Measurements from ENCODE around the gene TMEM119.
A peak's percentile ranks its signal among the peaks of the same experiment; 100 is the strongest.
"Not testable (repeated sequence)": the region's sequence is repeated elsewhere in the genome, so short reads cannot be mapped to it uniquely, and the experiment has no call there.

Gene TMEM119

DNA sequence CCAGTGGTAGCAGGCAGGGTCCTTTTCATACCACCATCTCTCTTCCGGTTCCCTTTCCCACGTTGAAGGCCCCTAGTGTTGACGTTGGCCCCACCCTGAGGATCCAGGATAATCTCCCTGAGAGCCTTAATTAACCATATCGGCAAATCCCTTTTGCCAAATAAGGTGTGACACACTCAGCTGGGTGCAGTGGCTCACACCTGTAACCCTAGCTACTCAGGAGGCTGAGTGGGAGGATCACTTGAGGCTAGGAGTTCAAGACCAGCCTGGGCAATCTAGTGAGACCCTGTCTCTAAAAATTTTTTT is 2.8 kb upstream of the TMEM119 start:
- Mint-ChIP-seq H3K4me1 (peaks cover 6% of the 10 kb centered on the region), H3K4me3 (no peak overlapping the region)

DNA sequence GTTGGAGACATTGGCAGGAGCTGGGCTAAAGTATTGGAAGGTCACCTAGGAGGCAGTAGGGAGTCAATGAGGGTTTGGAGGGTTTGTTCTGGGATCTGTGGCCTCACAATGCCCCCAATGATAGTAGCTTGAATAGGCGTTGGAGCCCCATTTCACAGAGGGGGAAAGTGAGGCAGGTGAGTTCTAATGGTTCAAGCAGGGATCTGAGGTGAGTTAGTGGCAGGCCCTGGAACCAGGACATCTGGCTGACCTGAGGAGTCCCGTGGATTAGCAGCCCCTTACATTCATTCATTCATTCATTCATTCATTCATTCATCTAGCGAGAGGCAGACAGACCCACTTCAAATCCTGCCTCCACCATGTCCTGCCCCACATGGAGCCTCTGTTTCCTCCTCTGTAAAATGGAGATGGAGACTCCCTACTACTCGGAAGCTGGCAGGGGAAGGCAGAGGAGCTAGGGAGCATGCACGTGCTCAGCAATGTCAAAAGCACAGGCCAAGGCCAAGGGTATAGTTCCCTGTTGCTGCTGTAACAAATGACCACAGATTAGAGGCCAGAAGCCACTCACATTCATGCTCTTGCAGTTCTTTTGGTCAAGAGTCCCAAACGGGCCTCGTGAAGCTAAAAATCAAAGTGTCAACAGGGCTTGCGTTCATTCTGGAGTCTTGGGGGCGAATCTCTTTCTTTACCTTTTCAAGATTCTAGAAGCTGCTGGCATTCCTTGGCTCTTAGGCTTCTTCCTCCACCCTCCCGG is 2.2 kb upstream of the TMEM119 start:
- Mint-ChIP-seq H3K27ac (no peak overlapping the region), H3K4me1 (peaks cover 1% of the 10 kb centered on the region), H3K36me3 (peaks cover 6% of the 10 kb centered on the region), H3K9me3 (no peaks in the 10 kb centered on the region), H3K4me3 (no peak overlapping the region)
- DNase-seq (ENCODE audit: low spot score in 2 of 2) (no peak), ATAC-seq (no peak)

More for the DNA sequence above, 2.8 kb upstream of the TMEM119 start:
- peaks cover 11% of the 10 kb centered on the region for H3K36me3 Mint-ChIP-seq
- H3K9me3 Mint-ChIP-seq = no peaks in the 10 kb centered on the region
- ATAC-seq = no peak
- DNase-seq (ENCODE audit: low spot score in 2 of 2) = no peak
- no peak overlapping the region for H3K27ac Mint-ChIP-seq

DNA sequence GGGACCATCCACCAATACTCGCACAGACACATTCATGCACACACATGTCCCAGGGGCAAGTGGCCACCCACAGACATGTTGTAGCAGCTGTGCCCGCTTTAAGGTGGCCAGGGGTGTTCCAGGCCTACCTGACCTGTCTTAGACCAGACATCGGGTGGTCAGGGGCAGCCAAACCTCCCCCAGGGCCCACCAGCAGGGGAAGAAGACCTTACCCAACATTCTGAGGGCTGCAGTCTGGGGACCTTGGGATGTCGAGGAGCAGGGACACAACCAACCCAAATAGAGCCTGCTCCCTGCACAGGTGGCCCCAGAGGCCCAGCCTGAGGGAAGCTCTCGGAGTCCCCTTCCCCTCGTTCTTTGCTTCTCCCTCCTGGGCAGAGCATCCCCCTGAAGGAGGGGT is 1.7 kb upstream of the TMEM119 start:
- no peak overlapping the region for H3K4me3 Mint-ChIP-seq
- no peak overlapping the region for H3K27ac Mint-ChIP-seq
- H3K4me1 Mint-ChIP-seq = no peaks in the 10 kb centered on the region
- ATAC-seq = no peak
- H3K36me3 Mint-ChIP-seq = no peaks in the 10 kb centered on the region
- no peaks in the 10 kb centered on the region for H3K9me3 Mint-ChIP-seq
- DNase-seq (ENCODE audit: low spot score in 2 of 2) = no peak

DNA sequence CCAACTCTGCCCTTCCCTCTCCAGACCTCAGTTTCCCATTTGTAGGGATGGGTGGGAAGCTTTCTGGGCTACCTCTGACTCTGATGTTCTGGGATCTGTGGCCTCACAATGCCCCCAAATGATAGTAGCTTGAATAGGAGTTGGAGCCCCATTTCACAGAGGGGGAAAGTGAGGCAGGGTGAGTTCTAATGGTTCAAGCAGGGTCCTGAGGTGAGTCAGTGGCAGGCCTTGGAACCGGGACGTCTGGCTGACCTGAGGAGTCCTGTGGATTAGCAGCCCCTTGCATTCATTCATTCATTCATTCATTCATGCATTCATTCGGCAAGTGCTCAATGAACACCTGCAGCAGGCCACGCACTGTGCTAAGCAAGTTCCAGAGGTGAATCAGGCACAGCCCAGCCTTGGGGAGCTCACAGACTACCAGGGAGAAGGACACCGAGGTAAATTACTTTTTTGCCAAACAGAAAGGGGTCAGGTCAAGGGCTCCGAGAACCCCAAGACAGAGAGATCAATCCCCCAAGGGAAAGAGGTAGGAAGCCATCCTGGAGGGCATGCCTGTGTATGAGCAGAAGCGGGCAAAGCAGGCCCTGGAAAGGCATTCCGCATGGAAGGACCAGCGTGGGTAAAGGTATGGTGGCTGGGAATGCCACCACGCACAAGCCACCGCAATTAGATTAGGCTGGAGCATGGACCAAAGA is 818 bp upstream of the TMEM119 start:
- no peaks in the 10 kb centered on the region for H3K9me3 Mint-ChIP-seq
- peak overlapping the region; percentile 76 for H3K27ac Mint-ChIP-seq
- H3K36me3 Mint-ChIP-seq = no peaks in the 10 kb centered on the region
- no peak overlapping the region for H3K4me3 Mint-ChIP-seq
- no peaks in the 10 kb centered on the region for H3K4me1 Mint-ChIP-seq
- no peak for ATAC-seq
- no peak for DNase-seq (ENCODE audit: low spot score in 2 of 2)

DNA sequence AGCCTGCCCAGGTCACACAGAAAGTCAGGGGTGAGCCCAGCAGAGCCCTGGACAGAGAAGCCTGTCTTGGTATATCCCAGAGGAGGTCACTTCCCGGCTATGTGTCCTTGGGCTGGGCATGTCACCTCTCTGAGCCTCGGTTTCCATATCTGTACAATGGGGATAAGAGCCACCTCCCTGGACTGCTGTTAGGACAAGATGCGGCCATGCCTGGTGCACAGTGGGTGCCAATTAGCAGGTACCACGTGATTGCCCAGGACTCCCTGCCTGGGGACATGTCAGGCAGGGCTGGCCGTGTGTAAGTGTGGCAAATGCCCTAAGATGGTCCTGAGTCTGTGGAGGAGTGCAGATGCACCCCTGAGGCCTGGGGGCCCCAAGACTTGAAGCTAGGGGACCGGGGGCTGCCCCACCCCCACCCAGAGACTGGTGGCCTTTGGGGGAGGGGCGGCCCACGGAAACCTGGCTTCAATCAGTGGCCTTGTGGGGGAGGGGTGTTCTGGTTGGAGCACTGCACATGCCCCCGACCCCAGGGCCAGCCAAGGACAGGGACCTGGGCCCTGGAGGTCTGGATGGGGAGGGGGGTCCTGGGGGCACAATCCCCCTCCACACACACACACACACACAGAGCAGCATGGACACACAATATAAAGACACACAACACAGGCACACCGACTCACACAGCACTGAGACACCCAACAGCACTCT is 878 bp downstream of the TMEM119 start:
- no peak overlapping the region for H3K4me3 Mint-ChIP-seq
- H3K27ac Mint-ChIP-seq = no peak overlapping the region
- DNase-seq (ENCODE audit: low spot score in 2 of 2) (no peak), ATAC-seq (no peak)
- no peaks in the 10 kb centered on the region for H3K36me3 Mint-ChIP-seq
- H3K9me3 Mint-ChIP-seq = no peaks in the 10 kb centered on the region
- H3K4me1 Mint-ChIP-seq = no peaks in the 10 kb centered on the region

DNA sequence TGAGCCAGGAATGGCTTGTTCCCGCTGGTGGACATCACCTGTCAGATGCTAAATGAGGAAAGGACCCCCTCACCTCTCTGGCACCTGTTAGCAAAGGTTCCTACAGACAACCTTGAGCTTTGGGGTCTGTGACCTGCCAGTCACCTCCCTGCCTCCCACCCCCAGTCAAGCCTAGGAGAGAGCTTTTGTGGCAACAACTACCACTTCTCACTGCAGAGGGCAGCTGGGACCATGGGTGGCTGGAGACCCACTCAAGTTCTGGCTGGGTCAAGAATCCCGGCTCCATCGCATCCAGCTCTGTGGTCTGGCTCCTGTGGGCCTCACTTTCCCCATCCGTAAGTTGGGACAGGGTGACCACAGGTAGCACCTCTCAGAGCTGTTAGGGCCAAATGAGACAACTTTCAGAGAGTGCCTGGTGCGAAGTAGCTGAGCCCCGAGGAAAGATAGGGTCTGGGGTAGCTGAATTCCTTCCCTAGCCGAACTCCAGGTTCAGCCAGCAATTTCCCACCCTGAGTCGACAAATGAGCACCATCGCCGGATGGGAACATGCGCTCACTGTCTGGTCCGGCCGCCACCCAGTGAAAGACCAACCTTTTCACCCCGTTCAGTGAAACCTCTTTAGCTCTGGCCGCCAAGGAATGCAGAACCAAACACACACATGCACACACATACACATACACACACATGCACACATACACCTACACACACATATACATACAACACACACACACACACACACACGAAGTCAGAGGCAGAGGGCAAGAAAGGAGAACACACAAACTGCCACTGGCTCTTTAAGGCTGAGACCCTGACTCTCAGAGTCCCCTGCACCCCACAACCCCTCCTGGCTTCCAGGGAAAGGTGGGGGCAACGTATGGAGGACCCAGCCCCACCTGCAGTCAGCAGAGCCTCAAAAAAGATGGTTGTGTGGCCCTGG is 1.9 kb downstream of the TMEM119 start:
- ATAC-seq (no peak), DNase-seq (ENCODE audit: low spot score in 2 of 2) (no peak)
- H3K36me3 Mint-ChIP-seq = no peaks in the 10 kb centered on the region
- H3K9me3 Mint-ChIP-seq = no peaks in the 10 kb centered on the region
- no peak overlapping the region for H3K4me3 Mint-ChIP-seq
- no peaks in the 10 kb centered on the region for H3K4me1 Mint-ChIP-seq
- H3K27ac Mint-ChIP-seq = no peak overlapping the region

DNA sequence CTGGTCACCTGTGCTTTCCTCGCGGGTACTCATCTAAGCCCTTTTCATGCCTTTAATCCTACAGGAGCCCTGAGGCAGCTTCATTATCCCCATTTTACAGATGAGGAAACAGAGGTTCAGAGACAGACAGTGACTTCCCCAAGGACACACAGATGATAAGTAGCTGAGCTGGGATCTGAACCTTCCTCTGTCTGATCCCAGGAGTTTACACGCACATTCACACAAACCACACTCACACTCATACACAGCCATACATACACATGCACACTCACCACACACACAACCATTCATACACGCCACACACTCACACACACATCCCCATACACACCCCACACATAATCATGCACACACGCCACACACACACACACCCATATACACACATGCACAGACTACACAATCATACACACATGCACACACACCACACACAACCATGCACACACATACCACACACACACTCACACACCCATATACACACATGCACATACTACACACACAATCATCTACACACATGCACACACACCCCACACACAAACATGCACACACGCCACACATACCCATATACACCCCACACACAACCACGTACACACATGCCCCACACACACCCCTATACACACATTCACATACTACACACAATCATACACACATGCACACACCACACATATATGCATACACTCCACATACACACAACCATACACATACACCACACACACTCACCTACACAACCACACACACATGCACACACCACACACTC is 2.7 kb downstream of the TMEM119 start:
- Mint-ChIP-seq H3K9me3 (no peaks in the 10 kb centered on the region), H3K4me3 (no peak overlapping the region), H3K27ac (no peak overlapping the region), H3K4me1 (no peaks in the 10 kb centered on the region), H3K36me3 (no peaks in the 10 kb centered on the region)
- DNase-seq (ENCODE audit: low spot score in 2 of 2) (no peak), ATAC-seq (no peak)

DNA sequence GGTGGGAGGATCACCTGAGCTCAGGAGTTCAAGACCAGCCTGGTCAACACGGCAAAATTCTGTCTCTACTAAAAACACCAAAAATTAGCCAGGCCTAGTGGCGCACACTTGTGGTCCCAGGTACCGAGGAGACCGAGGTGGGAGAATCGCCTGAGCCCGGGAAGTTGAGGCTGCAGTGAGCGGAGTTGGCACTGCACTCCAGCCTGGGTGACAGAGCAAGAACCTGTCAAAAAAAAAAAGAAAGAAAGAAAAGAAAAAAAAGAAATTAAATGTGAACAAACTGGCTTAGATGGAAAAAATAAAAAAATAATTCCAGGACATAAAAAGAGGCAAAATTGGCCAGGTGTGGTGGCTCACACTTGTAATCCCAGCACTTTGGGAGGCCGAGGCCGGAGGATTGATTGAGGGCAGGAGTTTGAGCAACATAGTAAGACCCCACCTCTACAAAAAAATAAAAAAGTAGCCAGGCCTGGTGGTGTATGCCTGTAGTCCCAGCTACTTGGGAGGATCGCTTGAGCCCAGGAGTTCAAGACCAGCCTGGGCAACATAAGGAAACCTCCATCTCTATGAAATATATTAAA is 3.5 kb downstream of the TMEM119 start:
- no peak overlapping the region for H3K27ac Mint-ChIP-seq
- DNase-seq (ENCODE audit: low spot score in 2 of 2) = no peak
- no peaks in the 10 kb centered on the region for H3K4me1 Mint-ChIP-seq
- no peak overlapping the region for H3K4me3 Mint-ChIP-seq
- H3K36me3 Mint-ChIP-seq = no peaks in the 10 kb centered on the region
- ATAC-seq = no peak
- H3K9me3 Mint-ChIP-seq = no peaks in the 10 kb centered on the region

DNA sequence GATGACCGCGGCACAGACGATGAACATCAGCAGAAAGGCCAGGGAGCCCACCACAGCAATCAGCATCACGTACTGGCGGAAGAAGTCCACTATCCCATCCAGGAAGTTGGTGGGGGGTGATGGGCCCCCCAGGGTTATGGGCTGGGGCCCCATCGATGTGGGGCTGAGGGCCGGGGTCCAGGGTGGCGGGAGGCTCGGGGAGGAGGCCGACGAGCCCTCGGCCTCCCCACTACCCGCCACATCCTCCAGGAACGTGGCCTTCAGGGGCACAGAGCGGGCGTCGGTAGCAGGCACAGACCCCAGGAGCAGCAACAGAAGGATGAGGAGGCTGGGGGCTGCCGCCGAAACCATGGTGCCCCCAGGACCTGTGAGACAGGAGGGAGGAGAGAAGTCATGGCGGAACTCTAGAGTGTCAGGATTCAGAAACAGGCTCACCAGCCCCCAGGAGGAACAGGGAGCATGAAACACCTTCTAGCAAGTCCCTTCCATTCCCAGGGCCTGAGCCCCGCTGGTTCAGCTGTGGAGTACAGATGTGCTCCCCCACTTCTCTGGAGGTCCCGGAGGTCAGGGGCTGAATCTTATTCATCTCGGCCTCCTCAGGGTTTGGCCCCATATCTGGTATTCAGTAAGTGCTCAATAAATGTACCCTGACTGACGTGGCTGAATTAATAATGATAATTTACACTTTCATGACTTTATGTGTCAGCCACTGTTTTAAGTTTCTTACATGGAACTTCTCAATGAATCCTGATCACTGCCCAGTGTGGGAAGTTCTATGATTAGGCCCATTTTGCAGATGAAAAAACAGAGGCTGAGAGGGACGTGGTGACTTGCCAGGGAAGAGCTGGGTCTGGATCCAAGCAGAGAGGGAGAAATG is 5.6 kb downstream of the TMEM119 start:
- no peaks in the 10 kb centered on the region for H3K9me3 Mint-ChIP-seq
- H3K4me3 Mint-ChIP-seq = no peak overlapping the region
- ATAC-seq (no peak), DNase-seq (ENCODE audit: low spot score in 2 of 2) (no peak)
- H3K27ac Mint-ChIP-seq = no peak overlapping the region
- H3K4me1 Mint-ChIP-seq = no peaks in the 10 kb centered on the region
- no peaks in the 10 kb centered on the region for H3K36me3 Mint-ChIP-seq

DNA sequence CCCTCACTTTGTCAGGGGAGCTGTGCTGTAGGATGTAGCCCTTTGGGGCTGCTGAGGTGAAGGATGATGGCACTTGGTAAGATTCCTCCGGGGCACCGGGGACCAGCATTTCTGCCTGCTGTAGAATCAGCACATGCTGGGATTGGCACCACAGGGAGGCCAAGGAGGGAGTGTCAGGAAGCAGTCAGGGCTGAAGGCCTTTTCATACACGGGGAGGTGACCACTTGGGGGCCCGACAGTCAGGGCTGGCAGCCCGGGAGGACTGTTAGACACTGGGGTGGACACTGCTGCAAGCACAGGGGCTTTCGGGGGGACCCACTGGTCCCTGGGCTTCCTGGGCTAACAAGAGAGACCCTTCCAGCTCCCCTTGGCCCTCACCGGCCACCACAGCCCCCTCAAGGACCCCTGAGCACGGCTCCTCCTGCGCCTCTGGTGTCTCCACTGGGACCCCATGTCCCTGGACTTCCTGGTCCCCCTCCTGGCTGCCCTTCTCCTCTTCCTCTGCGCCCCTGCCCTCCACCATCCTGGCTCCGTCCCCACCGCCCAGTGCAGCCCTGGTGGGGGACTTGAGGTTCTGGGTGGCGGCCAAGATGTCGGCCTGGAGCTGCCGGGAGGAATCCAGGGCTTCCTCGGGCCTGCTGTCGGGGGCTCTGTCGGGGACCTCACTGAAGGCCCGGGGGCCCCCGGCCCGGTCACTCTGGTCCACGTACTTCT is 6.5 kb downstream of the TMEM119 start:
- Mint-ChIP-seq H3K36me3 (no peaks in the 10 kb centered on the region), H3K27ac (peak overlapping the region; percentile 64), H3K9me3 (no peaks in the 10 kb centered on the region), H3K4me1 (no peaks in the 10 kb centered on the region), H3K4me3 (no peak overlapping the region)
- no peak for DNase-seq (ENCODE audit: low spot score in 2 of 2)
- no peak for ATAC-seq

DNA sequence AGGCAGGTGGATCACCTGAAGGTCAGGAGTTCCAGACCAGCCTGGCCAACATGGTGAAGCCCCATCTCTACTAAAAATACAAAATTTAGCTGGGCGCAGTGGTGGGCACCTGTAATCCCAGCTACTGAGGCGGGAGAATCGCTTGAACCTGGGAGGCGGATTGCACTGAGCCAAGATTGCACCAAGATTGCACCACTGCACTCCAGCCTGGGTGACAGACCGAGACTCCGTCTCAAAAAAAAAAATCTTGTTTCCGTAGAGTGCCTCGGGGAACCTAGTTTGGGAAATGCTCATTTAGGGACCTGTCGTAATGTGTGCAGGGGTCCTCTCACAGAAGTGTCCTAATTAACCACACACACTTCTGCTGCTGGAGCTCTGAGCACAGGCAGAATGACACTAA is 7.4 kb downstream of the TMEM119 start:
- not testable (repeated sequence) for H3K9me3 Mint-ChIP-seq; ATAC-seq; DNase-seq (ENCODE audit: low spot score in 2 of 2); H3K4me1 Mint-ChIP-seq; H3K4me3 Mint-ChIP-seq; H3K36me3 Mint-ChIP-seq
- H3K27ac Mint-ChIP-seq = peak overlapping the region; percentile 64

DNA sequence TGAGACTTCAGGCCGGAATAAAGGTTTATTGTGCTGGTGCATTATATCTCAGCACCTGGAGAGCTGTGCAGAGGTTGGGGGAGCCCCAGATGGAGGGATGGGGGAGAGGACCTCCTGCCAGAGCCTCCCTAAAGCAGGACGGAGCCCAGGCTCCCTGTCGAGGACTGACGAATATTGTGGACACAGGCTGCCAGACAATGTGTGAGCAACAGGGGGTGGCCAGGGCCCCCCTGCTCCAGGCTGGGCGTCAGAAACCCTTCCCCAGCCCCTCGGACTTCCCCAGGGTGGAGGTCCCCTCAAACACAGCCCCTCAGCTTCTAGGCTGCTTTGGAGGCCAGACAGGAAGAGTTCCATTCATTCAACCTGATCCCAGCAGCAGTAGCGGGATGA is 8.0 kb downstream of the TMEM119 start:
- DNase-seq (ENCODE audit: low spot score in 2 of 2) = no peak
- Mint-ChIP-seq H3K36me3 (no peaks in the 10 kb centered on the region), H3K4me1 (no peaks in the 10 kb centered on the region), H3K9me3 (no peaks in the 10 kb centered on the region), H3K27ac (no peak overlapping the region), H3K4me3 (no peak overlapping the region)
- ATAC-seq = no peak

Measured in stimulated activated effector memory CD8-positive, alpha-beta T cell treated with anti-CD3 and anti-CD28 coated beads, Interleukin-12 subunit alpha, Interleukin-12 subunit beta, amount 100 ng/mL, for 72 hours (primary cell).